Upper lobe of right lung (tissue), 1 donor: ENCODE measurements around the gene CTTN. TPM values are rescaled to one million over a fixed set of nuclear protein-coding genes. Genes with fewer than 3 reads are reported as not detected.

Experiments
- ATAC-seq: fragments of 200-7000 bp; cut with Tn5 transposase; one replicate; pipeline ENCODE4 v1.9.1; 2020; ENCODE audit warnings: mild to moderate bottlenecking, moderate library complexity
- DNase-seq: peaks from one replicate; pipeline ENCODE4 v3.0.0-alpha.2; 2020
- H3K27ac ChIP-seq: fragments of 200-600 bp; one replicate; pipeline ENCODE4 v1.8.0; 2022
- H3K27me3 ChIP-seq: fragments of 200-600 bp; one replicate; pipeline ENCODE4 v1.8.0; 2022; ENCODE audit warnings: mild to moderate bottlenecking
- H3K36me3 ChIP-seq: fragments of 200-600 bp; one replicate; pipeline ENCODE4 v1.8.0; 2022
- H3K4me1 ChIP-seq: fragments of 200-600 bp; one replicate; pipeline ENCODE4 v1.8.0; 2022
- H3K4me3 ChIP-seq: fragments of 200-600 bp; one replicate; pipeline ENCODE4 v1.8.0; 2022; ENCODE audit warnings: mild to moderate bottlenecking
- H3K9me3 ChIP-seq: fragments of 200-600 bp; one replicate; pipeline ENCODE4 v1.8.0; 2022
- intact Hi-C: fragments of 100-400 bp; cut with DNase I; formaldehyde crosslinking; loops from one replicate; pipeline ENCODE4 v1.11.0; 2022
- total RNA-seq: library from RNA; stranded (reverse); fragmentation: NEBNext Ultra II Directional; extraction: Animal tissue kit (Norgen Biotek cat#: 25700); gene quantifications from one replicate; pipeline ENCODE4 v1.2.1, GENCODE V29; 2021
- TF ChIP-seq, protein P1 (sequence below): fragments of 200-600 bp; IDR thresholded peaks from one replicate; pipeline ENCODE4 v1.8.0; 2022; ENCODE audit warnings: antibody characterized with exemption
- donor health status: DM: no; HTN: yes; CAD: no; lungs with severe emphysema.

The CTTN gene
- total RNA-seq, 1 donor from 2014 or later: 177 TPM

DNA sequence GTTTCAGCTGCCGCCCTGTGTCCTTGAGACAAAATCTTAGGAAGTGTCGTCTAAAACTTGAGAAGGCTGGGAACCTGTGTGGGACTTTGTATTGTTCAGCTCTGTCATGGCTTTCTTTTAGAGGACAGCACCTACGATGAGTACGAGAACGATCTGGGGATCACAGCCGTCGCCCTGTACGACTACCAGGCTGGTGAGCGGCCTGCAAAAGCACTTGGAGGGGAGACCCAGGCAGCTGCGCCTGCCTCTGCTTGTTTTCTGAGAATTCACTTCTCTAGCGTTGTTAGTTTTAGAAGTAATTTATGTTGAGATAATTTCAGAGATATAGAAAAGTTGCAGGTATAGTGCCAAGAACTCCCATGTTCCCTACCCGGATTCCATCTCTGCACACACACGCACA is 35.2 kb downstream of the CTTN start:
- Histone ChIP-seq H3K36me3 (peaks cover 74% of the 10 kb centered on the region), H3K9me3 (no peaks in the 10 kb centered on the region), H3K4me3 (no peak overlapping the region), H3K27ac (no peak overlapping the region), H3K4me1 (no peaks in the 10 kb centered on the region), H3K27me3 (no peaks in the 10 kb centered on the region)
- TF ChIP-seq, protein P1, sequence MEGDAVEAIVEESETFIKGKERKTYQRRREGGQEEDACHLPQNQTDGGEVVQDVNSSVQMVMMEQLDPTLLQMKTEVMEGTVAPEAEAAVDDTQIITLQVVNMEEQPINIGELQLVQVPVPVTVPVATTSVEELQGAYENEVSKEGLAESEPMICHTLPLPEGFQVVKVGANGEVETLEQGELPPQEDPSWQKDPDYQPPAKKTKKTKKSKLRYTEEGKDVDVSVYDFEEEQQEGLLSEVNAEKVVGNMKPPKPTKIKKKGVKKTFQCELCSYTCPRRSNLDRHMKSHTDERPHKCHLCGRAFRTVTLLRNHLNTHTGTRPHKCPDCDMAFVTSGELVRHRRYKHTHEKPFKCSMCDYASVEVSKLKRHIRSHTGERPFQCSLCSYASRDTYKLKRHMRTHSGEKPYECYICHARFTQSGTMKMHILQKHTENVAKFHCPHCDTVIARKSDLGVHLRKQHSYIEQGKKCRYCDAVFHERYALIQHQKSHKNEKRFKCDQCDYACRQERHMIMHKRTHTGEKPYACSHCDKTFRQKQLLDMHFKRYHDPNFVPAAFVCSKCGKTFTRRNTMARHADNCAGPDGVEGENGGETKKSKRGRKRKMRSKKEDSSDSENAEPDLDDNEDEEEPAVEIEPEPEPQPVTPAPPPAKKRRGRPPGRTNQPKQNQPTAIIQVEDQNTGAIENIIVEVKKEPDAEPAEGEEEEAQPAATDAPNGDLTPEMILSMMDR: no peak
- DNase-seq (no peak), ATAC-seq (no peak)
- intact Hi-C loops: no loop called here

DNA sequence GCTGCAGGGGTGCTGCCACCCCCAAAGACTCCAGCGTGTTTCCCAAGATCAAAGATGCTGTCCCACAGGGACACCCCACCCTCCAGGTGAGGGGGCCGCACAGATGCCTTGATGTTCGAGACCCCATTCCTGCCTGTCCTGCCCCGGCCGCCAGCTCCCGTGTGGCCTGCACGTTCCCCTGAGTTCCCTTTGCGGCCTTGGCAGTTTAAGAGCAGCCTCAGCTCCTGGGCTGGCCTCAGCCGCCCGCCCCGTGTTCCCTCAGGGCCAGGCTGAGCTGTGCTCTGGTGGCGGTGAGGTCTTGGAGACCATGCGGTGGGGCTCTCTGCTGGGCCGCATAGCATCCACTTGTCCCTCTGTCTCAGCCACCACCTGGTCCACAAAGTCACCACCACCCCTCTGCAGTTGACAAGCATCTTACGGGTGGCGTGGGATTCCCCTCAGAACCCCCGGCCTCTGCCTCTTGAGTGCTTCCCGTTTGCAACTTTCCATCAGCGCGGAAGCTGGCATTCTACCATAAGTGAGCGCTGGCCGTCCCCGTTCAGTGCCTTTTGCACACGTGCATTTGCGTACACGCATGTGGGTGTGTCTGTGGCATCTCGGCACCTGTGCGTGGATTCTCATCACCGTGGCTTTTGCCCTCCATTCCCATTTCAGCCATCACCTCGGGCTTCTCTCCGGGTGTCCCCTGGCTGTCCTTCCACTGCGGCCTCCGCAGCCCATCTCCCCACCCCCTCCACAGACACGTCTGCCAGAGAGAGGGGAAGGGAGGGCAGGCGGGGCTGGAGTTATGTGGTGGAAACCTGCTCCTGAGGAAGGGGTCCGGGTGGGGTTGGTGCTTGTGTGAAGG is 35.9 kb downstream of the CTTN start:
- ATAC-seq: no peak
- no peaks in the 10 kb centered on the region for H3K9me3 ChIP-seq
- peaks cover 67% of the 10 kb centered on the region for H3K36me3 ChIP-seq
- H3K4me1 ChIP-seq: no peaks in the 10 kb centered on the region
- TF ChIP-seq, protein P1: no peak
- H3K4me3 ChIP-seq: no peak overlapping the region
- intact Hi-C loops: no loop called here
- H3K27ac ChIP-seq: no peak overlapping the region
- no peak for DNase-seq
- no peaks in the 10 kb centered on the region for H3K27me3 ChIP-seq

DNA sequence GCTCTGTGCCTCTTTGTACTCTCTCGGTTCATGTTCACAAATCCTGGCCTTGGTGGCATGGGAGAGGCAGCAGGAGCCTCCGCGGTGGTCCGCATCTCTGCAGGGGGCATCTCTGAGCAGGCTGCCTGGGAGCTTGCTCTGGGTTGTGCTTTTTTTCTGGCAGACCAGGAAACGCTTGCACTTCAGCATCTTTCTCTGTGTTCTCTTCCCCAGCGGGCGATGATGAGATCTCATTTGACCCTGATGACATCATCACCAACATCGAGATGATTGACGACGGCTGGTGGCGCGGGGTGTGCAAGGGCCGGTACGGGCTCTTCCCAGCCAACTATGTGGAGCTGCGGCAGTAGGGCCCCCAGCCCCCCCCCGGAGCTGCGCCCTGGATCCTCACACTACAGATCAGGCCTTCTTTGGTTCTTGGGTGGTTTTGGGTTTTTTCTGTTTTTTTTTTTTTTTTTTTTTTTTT is 36.5 kb downstream of the CTTN start:
- H3K4me1 ChIP-seq: no peaks in the 10 kb centered on the region
- intact Hi-C loops: no loop called here
- no peak for DNase-seq
- H3K27me3 ChIP-seq: no peaks in the 10 kb centered on the region
- H3K36me3 ChIP-seq: peaks cover 60% of the 10 kb centered on the region
- H3K4me3 ChIP-seq: no peak overlapping the region
- TF ChIP-seq, protein P1: no peak
- no peaks in the 10 kb centered on the region for H3K9me3 ChIP-seq
- ATAC-seq: no peak
- H3K27ac ChIP-seq: no peak overlapping the region

DNA sequence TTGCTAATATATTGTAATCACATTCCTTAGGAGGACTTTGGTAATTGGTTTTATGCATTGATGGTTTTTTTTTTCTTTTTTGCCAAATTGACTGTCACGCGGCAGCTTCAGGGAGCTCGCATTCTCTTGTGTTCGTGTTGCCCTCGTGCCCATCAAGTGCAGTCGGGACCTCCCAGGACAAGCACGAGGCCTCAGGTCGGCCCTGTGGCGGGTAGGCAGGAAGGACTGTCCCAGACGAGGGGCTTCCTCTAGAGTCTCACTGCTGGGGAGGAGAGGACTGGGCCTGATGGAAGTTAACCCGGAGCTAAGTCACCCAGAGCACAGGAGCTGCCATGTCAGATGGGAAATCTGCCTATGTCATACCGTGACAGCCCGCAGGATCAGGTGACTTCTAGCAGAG is 37.0 kb downstream of the CTTN start:
- intact Hi-C loops: no loop called here
- no peak for DNase-seq
- Histone ChIP-seq H3K36me3 (peaks cover 55% of the 10 kb centered on the region), H3K4me1 (no peaks in the 10 kb centered on the region), H3K27ac (no peak overlapping the region), H3K9me3 (no peaks in the 10 kb centered on the region), H3K4me3 (no peak overlapping the region), H3K27me3 (no peaks in the 10 kb centered on the region)
- TF ChIP-seq, protein P1: no peak
- no peak for ATAC-seq

DNA sequence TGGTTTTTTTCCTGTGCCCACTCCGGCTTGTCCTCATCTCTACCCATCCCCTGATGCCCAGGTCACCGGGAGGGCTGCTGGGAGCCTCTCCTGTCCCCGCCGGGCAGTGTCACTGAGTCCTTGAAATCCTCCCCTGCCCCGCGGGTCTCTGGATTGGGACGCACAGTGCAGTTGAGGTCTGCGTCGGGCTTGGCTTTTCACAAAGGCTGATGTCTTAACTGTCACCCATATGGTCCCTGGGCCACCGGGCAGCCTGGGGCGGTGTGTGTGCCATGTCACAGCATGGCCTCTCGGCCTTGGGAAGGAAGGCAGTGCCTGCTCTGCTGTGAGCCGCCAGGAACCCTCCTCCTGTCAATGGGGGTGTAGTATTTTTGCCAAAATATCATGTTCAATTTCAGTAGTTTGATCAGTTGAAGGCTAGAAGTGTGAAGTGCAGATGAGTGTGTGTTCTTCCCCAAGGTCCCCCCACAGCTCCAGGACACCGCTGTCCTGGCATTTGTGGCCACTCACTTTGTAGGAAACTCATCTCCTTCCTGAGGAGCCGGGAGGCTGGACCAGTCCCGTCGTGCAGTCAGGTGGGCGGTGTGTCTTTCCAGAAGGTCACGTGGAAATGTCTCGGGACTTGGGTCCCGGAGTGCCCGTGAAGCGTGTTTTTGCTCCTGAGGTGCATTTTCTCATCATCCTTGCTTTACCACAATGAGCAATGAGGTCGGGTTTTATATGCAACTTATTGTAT is 37.6 kb downstream of the CTTN start:
- Histone ChIP-seq H3K27ac (no peak overlapping the region), H3K9me3 (no peaks in the 10 kb centered on the region), H3K4me3 (no peak overlapping the region), H3K27me3 (no peaks in the 10 kb centered on the region), H3K4me1 (no peaks in the 10 kb centered on the region), H3K36me3 (peaks cover 49% of the 10 kb centered on the region)
- TF ChIP-seq, protein P1: no peak
- intact Hi-C loops: no loop called here
- ATAC-seq: no peak
- no peak for DNase-seq
